Uterus (tissue), 4 donors: ENCODE data around the gene KCNA3. TPM values are rescaled to one million over a fixed set of nuclear protein-coding genes. Genes with fewer than 3 reads are reported as not detected.

Source experiments
- DNase-seq, 2 donors: peaks; one replicate each; pipeline ENCODE4 v3.0.0-alpha.2; 2019 to 2020
- H3K27ac ChIP-seq, 2 donors: fragments of 200-600 bp; sonication (generic); 1 replicate in 1 of 2; 2 replicates in 1 of 2; pipeline ENCODE4 v1.5.1; 2016 to 2018
- H3K27me3 ChIP-seq, 2 donors: fragments of 200-600 bp; sonication (generic); one replicate each; pipeline ENCODE4 v1.5.1; 2018 to 2019; ENCODE audit warnings: control low read depth in 1 of 2
- H3K36me3 ChIP-seq, 2 donors: fragments of 200-600 bp; sonication (generic); one replicate each; pipeline ENCODE4 v1.5.1; 2019; ENCODE audit warnings: control low read depth in 1 of 2
- H3K4me1 ChIP-seq, 2 donors: fragments of 200-600 bp; sonication (generic); one replicate each; pipeline ENCODE4 v1.5.1; 2018 to 2019; ENCODE audit warnings: control low read depth in 1 of 2
- H3K4me3 ChIP-seq, 2 donors: fragments of 200-600 bp; sonication (generic); 1 replicate in 1 of 2; 2 replicates in 1 of 2; pipeline ENCODE4 v1.5.1; 2018 to 2019; ENCODE audit warnings: mild to moderate bottlenecking in 1 of 2
- H3K9me3 ChIP-seq, 2 donors: fragments of 200-600 bp; sonication (generic); one replicate each; pipeline ENCODE4 v1.5.1; 2019; ENCODE audit warnings: control low read depth in 1 of 2
- POLR2A ChIP-seq, 2 donors: fragments of 450-650 bp; IDR thresholded peaks; one replicate each; pipeline ENCODE4 v1.6.1; 2016; ENCODE audit warnings: antibody characterized with exemption in 2 of 2, mild to moderate bottlenecking in 1 of 2, moderate library complexity in 1 of 2
- intact Hi-C: fragments of 100-400 bp; cut with DNase I; formaldehyde crosslinking; loops from one replicate; pipeline ENCODE4 v1.15.1; 2023; ENCODE audit warnings: low total_unique reads
- total RNA-seq, 4 donors: library from RNA; depleted of rRNA in 3 of 4; stranded (reverse); fragments of >200 nt in 3 of 4; gene quantifications; one replicate each; pipeline versions ENCODE4 v1.1.0 to v1.2.4, GENCODE V29; 2014 to 2023
- TF ChIP-seq, protein P1 (sequence below), 4 experiments: fragments of 200-600 bp in 2 of 4; fragments of 450-650 bp in 2 of 4; sonication (generic) in 2 of 4; IDR thresholded peaks; one replicate each; pipeline ENCODE4 v1.5.1; 2016 to 2019; ENCODE audit warnings: antibody characterized with exemption in 4 of 4, mild to moderate bottlenecking in 2 of 4, moderate library complexity in 1 of 4
- donor health status: DM: yes; HTN: yes; CAD: no.

The KCNA3 gene
- total RNA-seq, 4 donors from 2014 or later = 1.3 to 5.6 (median 2.0) TPM

DNA sequence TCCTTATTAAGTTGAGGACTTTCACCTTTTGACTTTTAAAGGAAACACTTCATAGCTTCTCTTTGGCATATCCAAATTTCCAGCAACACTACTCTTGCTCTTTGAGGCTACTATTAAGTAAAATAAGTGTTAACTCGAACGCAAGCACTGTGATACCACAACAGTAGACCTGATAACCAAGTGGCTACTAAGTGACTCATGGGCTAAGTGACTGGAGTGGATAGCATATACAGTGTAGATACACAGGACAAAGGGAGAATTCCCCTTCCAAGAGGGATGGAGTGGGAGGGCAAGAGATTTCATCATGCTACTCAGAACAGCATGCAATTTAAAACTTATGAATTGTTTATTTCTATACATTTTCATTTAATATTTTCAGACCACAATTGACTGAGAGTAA, 9.8 kb upstream of the KCNA3 start:
- no peak for DNase-seq
- H3K27me3 ChIP-seq = no peaks in the 10 kb centered on the region
- H3K9me3 ChIP-seq = no peaks in the 10 kb centered on the region
- no peak overlapping the region for H3K4me3 ChIP-seq
- intact Hi-C loops = no loop called here
- no peaks in the 10 kb centered on the region for H3K4me1 ChIP-seq
- H3K36me3 ChIP-seq = no peaks in the 10 kb centered on the region
- TF ChIP-seq, protein P1, sequence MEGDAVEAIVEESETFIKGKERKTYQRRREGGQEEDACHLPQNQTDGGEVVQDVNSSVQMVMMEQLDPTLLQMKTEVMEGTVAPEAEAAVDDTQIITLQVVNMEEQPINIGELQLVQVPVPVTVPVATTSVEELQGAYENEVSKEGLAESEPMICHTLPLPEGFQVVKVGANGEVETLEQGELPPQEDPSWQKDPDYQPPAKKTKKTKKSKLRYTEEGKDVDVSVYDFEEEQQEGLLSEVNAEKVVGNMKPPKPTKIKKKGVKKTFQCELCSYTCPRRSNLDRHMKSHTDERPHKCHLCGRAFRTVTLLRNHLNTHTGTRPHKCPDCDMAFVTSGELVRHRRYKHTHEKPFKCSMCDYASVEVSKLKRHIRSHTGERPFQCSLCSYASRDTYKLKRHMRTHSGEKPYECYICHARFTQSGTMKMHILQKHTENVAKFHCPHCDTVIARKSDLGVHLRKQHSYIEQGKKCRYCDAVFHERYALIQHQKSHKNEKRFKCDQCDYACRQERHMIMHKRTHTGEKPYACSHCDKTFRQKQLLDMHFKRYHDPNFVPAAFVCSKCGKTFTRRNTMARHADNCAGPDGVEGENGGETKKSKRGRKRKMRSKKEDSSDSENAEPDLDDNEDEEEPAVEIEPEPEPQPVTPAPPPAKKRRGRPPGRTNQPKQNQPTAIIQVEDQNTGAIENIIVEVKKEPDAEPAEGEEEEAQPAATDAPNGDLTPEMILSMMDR (IDR thresholded peaks at IDR 0.05) = no peak
- TF ChIP-seq POLR2A (IDR thresholded peaks at IDR 0.05) = no peak
- no peak overlapping the region for H3K27ac ChIP-seq

DNA sequence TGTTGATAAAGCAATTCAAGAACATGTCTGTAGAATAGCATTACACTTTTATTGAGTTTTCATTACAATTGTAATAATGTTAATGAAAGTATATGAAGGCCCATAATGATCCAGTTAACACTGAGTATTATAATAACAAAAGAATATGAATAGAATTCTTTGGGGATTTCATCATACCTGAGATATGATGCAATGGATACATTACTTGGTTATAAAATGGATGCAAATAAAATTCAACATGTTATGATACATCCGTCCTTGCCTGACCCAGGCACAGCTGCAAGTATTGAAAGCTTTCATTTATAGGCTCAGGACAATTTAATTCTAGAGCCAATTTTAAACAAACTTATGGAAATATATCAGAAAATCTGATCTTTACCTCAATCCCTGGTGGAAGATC, 8.2 kb upstream of the KCNA3 start:
- no peaks in the 10 kb centered on the region for H3K36me3 ChIP-seq
- no peaks in the 10 kb centered on the region for H3K4me1 ChIP-seq
- no peak for TF ChIP-seq POLR2A (IDR thresholded peaks at IDR 0.05)
- H3K9me3 ChIP-seq = no peaks in the 10 kb centered on the region
- H3K27me3 ChIP-seq = no peaks in the 10 kb centered on the region
- no peak for DNase-seq
- H3K27ac ChIP-seq = no peak overlapping the region
- intact Hi-C loops = no loop called here
- no peak overlapping the region for H3K4me3 ChIP-seq

DNA sequence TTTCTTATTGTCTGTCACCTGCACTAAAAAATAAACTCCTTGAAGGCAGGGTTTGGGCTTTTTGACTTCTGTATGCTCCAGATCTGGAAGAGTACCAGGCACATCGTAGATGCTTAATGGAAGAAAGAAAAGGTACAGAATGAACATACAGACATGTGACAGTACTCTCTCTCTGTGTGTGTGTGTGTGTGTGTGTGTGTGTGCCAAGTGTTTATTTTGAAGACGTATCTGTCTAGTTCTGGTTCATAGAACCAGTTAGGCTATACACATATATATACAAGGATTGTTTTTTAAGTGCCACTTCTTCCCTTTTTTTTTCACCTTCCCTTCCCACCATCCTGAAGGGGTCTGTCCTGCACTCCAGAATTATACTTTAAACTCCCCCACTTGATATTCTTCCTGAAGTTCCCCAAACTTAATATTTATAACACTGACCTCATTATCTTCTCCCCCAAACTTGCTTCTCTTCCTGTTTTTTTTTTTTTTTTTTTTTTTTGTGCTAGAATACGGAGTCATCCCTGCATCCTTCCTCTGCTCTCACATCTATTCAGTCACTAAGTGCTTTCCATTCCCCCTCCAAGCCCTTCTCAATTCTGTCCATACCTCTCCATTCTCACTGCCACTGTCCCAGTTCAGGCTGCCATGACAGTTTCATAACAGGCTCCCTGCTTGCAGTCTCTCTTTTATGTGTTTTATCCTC, 5.4 kb upstream of the KCNA3 start:
- no peak for DNase-seq
- H3K27ac ChIP-seq = no peak overlapping the region
- no peaks in the 10 kb centered on the region for H3K36me3 ChIP-seq
- no peaks in the 10 kb centered on the region for H3K9me3 ChIP-seq
- no peaks in the 10 kb centered on the region for H3K27me3 ChIP-seq
- H3K4me1 ChIP-seq = peaks cover 0 to 4% of the 10 kb centered on the region in 2 donors
- TF ChIP-seq, protein P1 (IDR thresholded peaks at IDR 0.05) = no peak
- TF ChIP-seq POLR2A (IDR thresholded peaks at IDR 0.05) = no peak
- intact Hi-C loops = no loop called here
- H3K4me3 ChIP-seq = no peak overlapping the region

GRCh38 chr1:110677526-110677925, 2.8 kb upstream of the KCNA3 start:
- Histone ChIP-seq H3K4me3 (no peak overlapping the region), H3K27me3 (peaks cover 0 to 13% of the 10 kb centered on the region in 2 donors), H3K4me1 (peaks cover 0 to 13% of the 10 kb centered on the region in 2 donors), H3K36me3 (no peaks in the 10 kb centered on the region), H3K27ac (no peak overlapping the region), H3K9me3 (no peaks in the 10 kb centered on the region)
- intact Hi-C loops = no loop called here
- TF ChIP-seq, protein P1 (IDR thresholded peaks at IDR 0.05) = no peak
- TF ChIP-seq POLR2A (IDR thresholded peaks at IDR 0.05) = no peak
- DNase-seq = no peak

- Histone ChIP-seq H3K9me3 (no peaks in the 10 kb centered on the region), H3K36me3 (no peaks in the 10 kb centered on the region), H3K4me3 (no peak overlapping the region), H3K27ac (no peak overlapping the region), H3K27me3 (peaks cover 0 to 15% of the 10 kb centered on the region in 2 donors), H3K4me1 (peaks cover 0 to 13% of the 10 kb centered on the region in 2 donors)
- intact Hi-C loops = no loop called here
- no peak for DNase-seq
- no peak for TF ChIP-seq POLR2A (IDR thresholded peaks at IDR 0.05)
- TF ChIP-seq, protein P1 (IDR thresholded peaks at IDR 0.05) = no peak
Measured at GRCh38 chr1:110676970-110677369, 2.2 kb upstream of the KCNA3 start.
